B cell (primary cell): ENCODE results near the gene PTPMT1. TPM values are rescaled to one million over a fixed set of nuclear protein-coding genes. Genes with fewer than 3 reads are reported as not detected.

ENCODE experiments used
- ATAC-seq: fragments of 200-7000 bp; cut with Tn5 transposase; one replicate; pipeline ENCODE4 v1.10.0; 2021; ENCODE audit warnings: low read depth, mild to moderate bottlenecking, moderate number of reproducible peaks, moderate library complexity
- CTCF ChIA-PET: fragments of 350-600 bp; sonication (Branson Sonifier 250); formaldehyde crosslinking; loops from one replicate; lab custom pipeline; 2021; ENCODE audit warnings: antibody characterized with exemption, inconsistent platforms; lab: Charles Lee
- POLR2A ChIA-PET: fragments of 350-600 bp; sonication (Branson Sonifier 250); formaldehyde crosslinking; loops from one replicate; lab custom pipeline; 2021; ENCODE audit warnings: antibody characterized with exemption; lab: Charles Lee
- DNase-seq: peaks from one replicate; pipeline ENCODE4 v3.0.0; 2013
- H2AFZ ChIP-seq: 2 replicates; pipeline ENCODE4 v1.6.1; 2012; ENCODE audit warnings: mild to moderate bottlenecking, low read depth, low read length; ENCODE audit not compliant: insufficient read depth, poor library complexity, severe bottlenecking
- H3K27ac ChIP-seq, 2 donors: 1 replicate in 1 of 2; 2 replicates in 1 of 2; pipeline ENCODE4 v1.5.1; 2012 to 2013; ENCODE audit warnings: low read length in 2 of 2, mild to moderate bottlenecking in 2 of 2, moderate library complexity in 1 of 2
- H3K27me3 ChIP-seq, 4 experiments: fragments of 200-600 bp in 1 of 4; sonication (generic) in 1 of 4; replicated peaks in 1 of 4; 1 replicate in 2 of 4; 2 replicates in 2 of 4; pipeline versions ENCODE4 v1.6.1 to v1.7.0; 2013 to 2016; ENCODE audit warnings: low read length in 3 of 4, mild to moderate bottlenecking in 2 of 4, mixed read lengths in 1 of 4, moderate library complexity in 1 of 4; ENCODE audit not compliant: insufficient read depth in 4 of 4, control insufficient read depth in 3 of 4; ENCODE audit errors: control extremely low read depth in 1 of 4
- H3K36me3 ChIP-seq, 2 experiments: replicated peaks in 1 of 2; 1 replicate in 1 of 2; 2 replicates in 1 of 2; pipeline versions ENCODE4 v1.6.1 to v1.7.1; 2013; ENCODE audit warnings: low read length in 1 of 2; ENCODE audit not compliant: insufficient read depth in 2 of 2, control insufficient read depth in 1 of 2; ENCODE audit errors: control extremely low read depth in 1 of 2, extremely low read depth in 1 of 2
- H3K4me1 ChIP-seq, 2 donors: fragments of 200-600 bp in 1 of 2; sonication (generic) in 1 of 2; 1 replicate in 1 of 2; 2 replicates in 1 of 2; pipeline versions ENCODE4 v1.5.1 to v1.6.1; 2013 to 2017; ENCODE audit warnings: low read length in 2 of 2; ENCODE audit not compliant: control insufficient read depth in 2 of 2, insufficient read depth in 2 of 2
- H3K4me2 ChIP-seq: replicated peaks from 2 replicates; pipeline ENCODE3; 2012; ENCODE audit warnings: mild to moderate bottlenecking, low read depth, low read length; ENCODE audit not compliant: poor library complexity, severe bottlenecking
- H3K4me3 ChIP-seq, 5 experiments: fragments of 200-600 bp in 1 of 5; sonication (generic) in 1 of 5; 1 replicate in 3 of 5; 2 replicates in 2 of 5; pipeline versions ENCODE4 v1.5.1 to v1.7.0; 2011 to 2016; ENCODE audit warnings: low read length in 4 of 5, mild to moderate bottlenecking in 4 of 5, low read depth in 2 of 5, control low read depth in 1 of 5, moderate library complexity in 1 of 5; ENCODE audit not compliant: insufficient read depth in 1 of 5; ENCODE audit errors: control extremely low read depth in 1 of 5, extremely low read depth in 1 of 5
- H3K79me2 ChIP-seq: fragments of 200-600 bp; sonication (generic); one replicate; pipeline ENCODE4 v1.6.0; 2016; ENCODE audit warnings: low read length; ENCODE audit not compliant: control insufficient read depth, insufficient read depth
- H3K9ac ChIP-seq: fragments of 200-600 bp; sonication (generic); 2 replicates; pipeline ENCODE4 v1.6.1; 2017; ENCODE audit warnings: mild to moderate bottlenecking, low read length, moderate library complexity
- H3K9me3 ChIP-seq, 3 donors: one replicate each; pipeline versions ENCODE4 v1.6.1 to v1.7.1; 2013; ENCODE audit warnings: low read length in 2 of 3; ENCODE audit not compliant: control insufficient read depth in 2 of 3, insufficient read depth in 1 of 3; ENCODE audit errors: control extremely low read depth in 1 of 3
- H4K20me1 ChIP-seq: 2 replicates; pipeline ENCODE4 v1.6.0; 2012; ENCODE audit warnings: mild to moderate bottlenecking, low read length; ENCODE audit not compliant: insufficient read depth, control insufficient read depth, poor library complexity, severe bottlenecking
- H3K27ac Mint-ChIP-seq: one replicate; pipeline ENCODE4 v1.8.0; 2021; ENCODE audit warnings: mixed read lengths
- H3K27me3 Mint-ChIP-seq: one replicate; pipeline ENCODE4 v1.8.0; 2021; ENCODE audit warnings: mixed read lengths
- H3K4me1 Mint-ChIP-seq: one replicate; pipeline ENCODE4 v1.8.0; 2021; ENCODE audit warnings: mixed read lengths
- H3K4me3 Mint-ChIP-seq: one replicate; pipeline ENCODE4 v1.8.0; 2021; ENCODE audit warnings: mixed read lengths
- H3K9me3 Mint-ChIP-seq: one replicate; pipeline ENCODE4 v1.8.0; 2022; ENCODE audit warnings: mixed read lengths; ENCODE audit not compliant: insufficient read depth
- CTCF ChIP-seq: fragments of 200-600 bp; IDR thresholded peaks from one replicate; pipeline ENCODE4 v1.8.0; 2022; ENCODE audit warnings: antibody characterized with exemption, mild to moderate bottlenecking
- EZH2 ChIP-seq: IDR thresholded peaks from 2 replicates; pipeline ENCODE4 v1.6.1; 2012; ENCODE audit warnings: borderline replicate concordance, low read depth, mild to moderate bottlenecking, moderate library complexity, low read length; ENCODE audit not compliant: insufficient read depth, poor library complexity, severe bottlenecking
- WGBS: methylation state at CpG from one replicate; pipeline ENCODE4 v1.1.5; 2013; ENCODE audit warnings: missing lambda C conversion rate; ENCODE audit not compliant: insufficient coverage; 5-methylcytosine and 5-hydroxymethylcytosine counted together
- intact Hi-C: fragments of 100-400 bp; cut with micrococcal nuclease; formaldehyde crosslinking; loops from one replicate; pipeline ENCODE4 v1.10.0; 2022
- polyA plus RNA-seq: library from polyadenylated mRNA; depleted of rRNA; stranded (reverse); fragments of >200 nt; gene quantifications from 2 replicates; pipeline ENCODE4 v1.2.3, GENCODE V29; 2012
- total RNA-seq, 2 donors: library from RNA; stranded (reverse); fragments of 120-200 nt in 1 of 2; gene quantifications; 1 replicate in 1 of 2; 2 replicates in 1 of 2; pipeline versions ENCODE4 v1.2.3 to v1.2.4, GENCODE V29; 2013 to 2022

The PTPMT1 gene
- total and polyA plus RNA-seq, 2 donors (not counting 1 experiment from before 2014, with no cell fraction given) = 20.8 to 35.7 TPM

GRCh38 chr11:47578524-47579494, 13.4 kb downstream of the PTPMT1 start, which contains the start of the genes KBTBD4 and NDUFS3:
Gene KBTBD4, minus strand, starts transcription at chr11:47578970. Its CDS starts 19 bp downstream, at chr11:47578951.
Gene NDUFS3, plus strand, starts transcription at chr11:47579074. Its CDS starts 18 bp downstream, at chr11:47579092.
- Histone ChIP-seq H3K4me2 (peak within 1 kb of the TSS; percentile 85), H3K27me3 (no peaks in the 10 kb centered on the region), H3K27ac (peak within 1 kb of the TSS; percentile 78 to 81), H2AFZ (peak within 1 kb of the TSS; percentile 90), H4K20me1 (peaks cover 9% of the 10 kb centered on the region), H3K9ac (peak within 1 kb of the TSS; percentile 81), H3K36me3 (peaks cover 0 to 52% of the 10 kb centered on the region in 2 experiments), H3K4me1 (peaks cover 25 to 26% of the 10 kb centered on the region in 2 donors), H3K79me2 (peaks cover 57% of the 10 kb centered on the region), H3K4me3 (peak within 1 kb of the TSS; percentile 61 to 91 (median 87)), H3K9me3 (no peaks in the 10 kb centered on the region)
- Mint-ChIP-seq H3K4me3 (peak within 1 kb of the TSS; percentile 96), H3K27ac (peak within 1 kb of the TSS; percentile 98), H3K9me3 (no peaks in the 10 kb centered on the region), H3K27me3 (no peaks in the 10 kb centered on the region), H3K4me1 (peaks cover 32% of the 10 kb centered on the region)
- POLR2A ChIA-PET = interaction anchor here (0.7 to 1.9 kb wide), 5 partner anchors 9 to 184 kb away, joined by 3 to 18 read pairs (median 6); partner anchors contain the start of gene PTPMT1
- ATAC-seq (peak; percentile 95), DNase-seq (peak; percentile 94)
- under 1% methylated on average over 64 of the region's 72 CpGs for WGBS
- TF ChIP-seq CTCF (no peak), EZH2 (no peak)
- CTCF ChIA-PET = interaction anchor here (1.9 to 2.2 kb wide), 2 partner anchors 13 to 22 kb away, joined by 5 to 7 read pairs; partner anchors contain the start of gene PTPMT1
- intact Hi-C loops = loop anchor here (1.0 to 5.0 kb wide), 8 partner anchors 14 to 331 kb away; partner anchors contain the start of genes ACP2, AGBL2, CELF1 and FNBP4
